ENCODE measurements around the gene CECR2. TPM values are rescaled to one million over a fixed set of nuclear protein-coding genes. Genes with fewer than 3 reads are reported as not detected.
"Not testable (repeated sequence)": the region's sequence is repeated elsewhere in the genome, so short reads cannot be mapped to it uniquely, and the experiment has no call there.

The CECR2 gene
- total RNA-seq, 1 donor from 2014 or later, result 0.17 TPM

- no peak for DNase-seq
Observed at GRCh38 chr22:17407643-17408042, 38.4 kb downstream of the CECR2 start.

- DNase-seq, result no peak
Observed at GRCh38 chr22:17410576-17410975, 41.3 kb downstream of the CECR2 start.

- DNase-seq, result no peak
Observed at GRCh38 chr22:17411213-17411612, 42.0 kb downstream of the CECR2 start.

GRCh38 chr22:17412232-17412631, 43.0 kb downstream of the CECR2 start:
- DNase-seq, result no peak

- DNase-seq, result no peak
Observed at GRCh38 chr22:17418890-17419324, 49.6 kb downstream of the CECR2 start.

GRCh38 chr22:17419348-17419747, 50.1 kb downstream of the CECR2 start:
- no peak for DNase-seq

- no peak for DNase-seq
Observed at GRCh38 chr22:17422736-17423343, 53.6 kb downstream of the CECR2 start.

GRCh38 chr22:17423616-17424015, 54.4 kb downstream of the CECR2 start:
- DNase-seq, result no peak

GRCh38 chr22:17427528-17427927, 58.3 kb downstream of the CECR2 start:
- not testable (repeated sequence) for DNase-seq

GRCh38 chr22:17429516-17429915, 60.3 kb downstream of the CECR2 start:
- DNase-seq, result no peak

GRCh38 chr22:17430412-17430811, 61.2 kb downstream of the CECR2 start:
- no peak for DNase-seq

- no peak for DNase-seq
Observed at GRCh38 chr22:17431179-17431578, 61.9 kb downstream of the CECR2 start.

GRCh38 chr22:17434856-17435255, 65.6 kb downstream of the CECR2 start:
- no peak for DNase-seq

- DNase-seq, result no peak
Observed at GRCh38 chr22:17435375-17435774, 66.1 kb downstream of the CECR2 start.

GRCh38 chr22:17436382-17436980, 67.2 kb downstream of the CECR2 start:
- DNase-seq, result no peak

GRCh38 chr22:17436981-17437412, 67.7 kb downstream of the CECR2 start:
- no peak for DNase-seq

GRCh38 chr22:17438026-17438425, 68.8 kb downstream of the CECR2 start:
- no peak for DNase-seq

GRCh38 chr22:17441326-17441725, 72.1 kb downstream of the CECR2 start:
- no peak for DNase-seq

- DNase-seq, result no peak
Observed at GRCh38 chr22:17443405-17444203, 74.3 kb downstream of the CECR2 start.

- no peak for DNase-seq
Observed at GRCh38 chr22:17444204-17444504, 74.9 kb downstream of the CECR2 start.

- DNase-seq, result no peak
Observed at GRCh38 chr22:17446698-17447097, 77.4 kb downstream of the CECR2 start.

GRCh38 chr22:17451316-17451715, 82.1 kb downstream of the CECR2 start:
- no peak for DNase-seq

- DNase-seq, result no peak
Observed at GRCh38 chr22:17460895-17461294, 91.6 kb downstream of the CECR2 start.

GRCh38 chr22:17470880-17471500, 101.7 kb downstream of the CECR2 start:
- no peak for DNase-seq

Measured in dermis blood vessel endothelial cell (primary cell).